ENCODE data around the gene EXOSC9. TPM values are rescaled to one million over a fixed set of nuclear protein-coding genes. Genes with fewer than 3 reads are reported as not detected.

The EXOSC9 gene
- total RNA-seq, 2 donors from 2014 or later, result 10.6 to 14.2 TPM

GRCh38 chr4:121824171-121824527, 23.0 kb downstream of the EXOSC9 start:
- Histone ChIP-seq H3K27ac (peak overlapping the region in 3 of 4 donors; percentile 50 to 79 (median 53)), H3K36me3 (replicated peaks in 1 of 2; ENCODE audit: insufficient read depth in 1 of 2, low read depth in 2 of 2) (no peaks in the 10 kb centered on the region), H3K9me3 (no peaks in the 10 kb centered on the region), H3K27me3 (no peaks in the 10 kb centered on the region), H3K4me3 (peak overlapping the region; percentile 12 to 81), H3K4me1 (peaks cover 8% of the 10 kb centered on the region)
- no peak for TF ChIP-seq CTCF (IDR thresholded peaks at IDR 0.05)
- no peak for TF ChIP-seq POLR2A (IDR thresholded peaks at IDR 0.05)
- ATAC-seq, result no peak
- DNase-seq, result no peak
- WGBS, 2 donors, result 1% methylated on average over 8 of the region's 8 CpGs
- intact Hi-C loops (cut with DNase I), result no loop called here

- DNase-seq, result no peak
Observed at GRCh38 chr4:121824950-121825349, 23.8 kb downstream of the EXOSC9 start.

DNA sequence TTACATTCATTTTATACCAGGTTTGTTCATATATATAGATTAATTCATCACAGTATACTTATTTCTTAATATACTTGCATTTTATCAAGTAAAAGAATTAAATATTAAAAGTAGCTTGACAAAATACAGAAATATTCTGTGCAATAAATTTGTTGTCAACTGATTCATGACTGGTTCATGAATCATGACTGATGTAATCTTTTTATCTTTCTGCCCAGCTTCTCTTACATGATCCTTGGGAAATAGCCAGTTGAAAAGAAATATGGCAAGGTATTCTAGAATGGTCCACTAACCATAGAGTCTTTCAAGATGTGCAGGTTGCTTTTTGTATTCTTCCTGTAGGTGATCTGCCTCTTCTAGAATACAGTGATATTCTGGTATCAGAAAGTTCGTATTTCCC, 26.7 kb downstream of the EXOSC9 start:
- intact Hi-C loops (cut with DNase I), result no loop called here
- TF ChIP-seq CTCF (IDR thresholded peaks at IDR 0.05) (no peak), POLR2A (IDR thresholded peaks at IDR 0.05) (no peak)
- DNase-seq (no peak), ATAC-seq (no peak)
- peaks cover 6% of the 10 kb centered on the region for H3K4me1 ChIP-seq
- no peaks in the 10 kb centered on the region for H3K27me3 ChIP-seq
- 76 to 95% methylated on average over 1 of the region's 1 CpG for WGBS, 2 donors
- H3K27ac ChIP-seq, result no peak overlapping the region
- H3K36me3 ChIP-seq (replicated peaks in 1 of 2; ENCODE audit: insufficient read depth in 1 of 2, low read depth in 2 of 2), result no peaks in the 10 kb centered on the region
- no peaks in the 10 kb centered on the region for H3K9me3 ChIP-seq
- H3K4me3 ChIP-seq, result no peak overlapping the region

More at GRCh38 chr4:121824950-121825349, 23.8 kb downstream of the EXOSC9 start:
- ATAC-seq, result no peak
- no peak overlapping the region for H3K4me3 ChIP-seq
- intact Hi-C loops (cut with DNase I), result no loop called here
- no peak overlapping the region for H3K27ac ChIP-seq
- no peaks in the 10 kb centered on the region for H3K36me3 ChIP-seq (replicated peaks in 1 of 2; ENCODE audit: insufficient read depth in 1 of 2, low read depth in 2 of 2)
- WGBS, 2 donors, result 72 to 82% methylated on average over 2 of the region's 2 CpGs
- TF ChIP-seq CTCF (IDR thresholded peaks at IDR 0.05) (no peak), POLR2A (IDR thresholded peaks at IDR 0.05) (no peak)
- no peaks in the 10 kb centered on the region for H3K27me3 ChIP-seq
- peaks cover 8% of the 10 kb centered on the region for H3K4me1 ChIP-seq
- no peaks in the 10 kb centered on the region for H3K9me3 ChIP-seq

DNA sequence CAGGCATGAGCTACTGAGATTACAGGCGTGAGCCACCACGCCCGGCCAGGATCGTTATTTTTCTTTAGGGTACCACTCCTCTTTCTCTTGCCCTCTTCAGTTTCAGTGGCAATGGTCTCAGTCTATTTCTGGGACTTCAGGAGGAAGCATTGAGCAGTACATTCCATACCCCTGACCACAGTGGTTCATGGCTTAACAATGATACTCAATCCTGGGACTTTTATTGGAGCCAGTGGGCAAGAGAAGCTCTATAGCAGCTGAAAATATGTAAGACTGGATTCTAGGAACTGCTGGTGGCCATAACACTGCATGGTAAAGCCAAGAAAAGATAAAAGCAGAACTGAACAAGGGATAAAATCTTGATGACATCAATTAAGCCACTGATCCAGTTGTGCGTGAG, 28.4 kb downstream of the EXOSC9 start:
- DNase-seq, result no peak
- Histone ChIP-seq H3K27ac (no peak overlapping the region), H3K27me3 (no peaks in the 10 kb centered on the region), H3K4me1 (no peaks in the 10 kb centered on the region), H3K4me3 (no peak overlapping the region), H3K9me3 (no peaks in the 10 kb centered on the region), H3K36me3 (replicated peaks in 1 of 2; ENCODE audit: insufficient read depth in 1 of 2, low read depth in 2 of 2) (no peaks in the 10 kb centered on the region)
- no peak for ATAC-seq
- TF ChIP-seq POLR2A (IDR thresholded peaks at IDR 0.05) (no peak), CTCF (IDR thresholded peaks at IDR 0.05) (no peak)
- WGBS, 2 donors, result 84 to 97% methylated on average over 5 of the region's 5 CpGs
- intact Hi-C loops (cut with DNase I), result no loop called here

GRCh38 chr4:121838136-121838535, 37.0 kb downstream of the EXOSC9 start:
- Histone ChIP-seq H3K27me3 (no peaks in the 10 kb centered on the region), H3K9me3 (no peaks in the 10 kb centered on the region), H3K4me3 (no peak overlapping the region), H3K4me1 (no peaks in the 10 kb centered on the region), H3K27ac (no peak overlapping the region), H3K36me3 (replicated peaks in 1 of 2; ENCODE audit: insufficient read depth in 1 of 2, low read depth in 2 of 2) (no peaks in the 10 kb centered on the region)
- DNase-seq (no peak), ATAC-seq (no peak)
- intact Hi-C loops (cut with DNase I), result no loop called here
- TF ChIP-seq POLR2A (IDR thresholded peaks at IDR 0.05) (no peak), CTCF (IDR thresholded peaks at IDR 0.05) (no peak)
